ENCODE data around the gene CD200R1.

Gene CD200R1, protein sequence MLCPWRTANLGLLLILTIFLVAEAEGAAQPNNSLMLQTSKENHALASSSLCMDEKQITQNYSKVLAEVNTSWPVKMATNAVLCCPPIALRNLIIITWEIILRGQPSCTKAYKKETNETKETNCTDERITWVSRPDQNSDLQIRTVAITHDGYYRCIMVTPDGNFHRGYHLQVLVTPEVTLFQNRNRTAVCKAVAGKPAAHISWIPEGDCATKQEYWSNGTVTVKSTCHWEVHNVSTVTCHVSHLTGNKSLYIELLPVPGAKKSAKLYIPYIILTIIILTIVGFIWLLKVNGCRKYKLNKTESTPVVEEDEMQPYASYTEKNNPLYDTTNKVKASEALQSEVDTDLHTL

DNA sequence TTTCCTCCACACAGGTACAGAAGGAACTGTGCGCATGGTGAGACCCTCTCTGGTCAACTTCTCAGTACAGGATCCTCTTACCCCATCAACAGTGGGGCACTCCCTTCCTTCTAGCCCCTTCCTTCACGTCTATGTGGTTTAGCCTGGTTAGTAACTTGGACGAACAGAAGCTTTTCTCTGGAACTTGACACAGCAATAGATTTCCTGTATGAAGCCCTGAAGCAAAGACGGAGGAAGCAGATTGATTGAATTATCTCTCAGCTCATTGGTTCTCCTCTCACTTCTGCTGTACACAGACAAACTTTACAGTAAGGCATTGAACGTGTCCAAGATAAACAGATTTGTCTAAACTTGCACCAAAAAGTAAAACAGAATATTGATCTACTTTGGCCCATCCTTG is at the start of gene CD200R1:
Gene CD200R1, minus strand, starts transcription at position 210 of the 400 bp plus-strand sequence. CDS start 246 bp downstream, outside the sequence.
- DNase-seq, result no peak

DNA sequence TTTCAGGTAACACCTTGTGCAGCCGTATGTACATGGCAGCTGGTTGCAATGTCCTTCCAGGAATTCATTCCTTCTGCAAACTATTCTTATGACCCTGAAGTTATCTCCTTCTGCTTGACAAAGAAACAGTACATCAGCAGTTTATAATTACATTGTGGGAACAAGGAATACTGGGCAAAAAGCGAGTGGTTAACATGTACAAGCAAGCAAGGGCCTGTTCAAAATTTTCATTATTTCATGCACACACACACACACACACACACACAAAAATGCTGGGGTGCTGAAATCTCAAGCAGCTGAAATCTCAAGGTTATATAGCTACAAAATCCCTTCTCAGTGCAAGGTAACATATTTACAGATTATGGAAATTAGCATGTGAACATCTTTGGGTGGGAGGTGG is 46.6 kb upstream of the CD200R1 start:
- no peak for DNase-seq

DNA sequence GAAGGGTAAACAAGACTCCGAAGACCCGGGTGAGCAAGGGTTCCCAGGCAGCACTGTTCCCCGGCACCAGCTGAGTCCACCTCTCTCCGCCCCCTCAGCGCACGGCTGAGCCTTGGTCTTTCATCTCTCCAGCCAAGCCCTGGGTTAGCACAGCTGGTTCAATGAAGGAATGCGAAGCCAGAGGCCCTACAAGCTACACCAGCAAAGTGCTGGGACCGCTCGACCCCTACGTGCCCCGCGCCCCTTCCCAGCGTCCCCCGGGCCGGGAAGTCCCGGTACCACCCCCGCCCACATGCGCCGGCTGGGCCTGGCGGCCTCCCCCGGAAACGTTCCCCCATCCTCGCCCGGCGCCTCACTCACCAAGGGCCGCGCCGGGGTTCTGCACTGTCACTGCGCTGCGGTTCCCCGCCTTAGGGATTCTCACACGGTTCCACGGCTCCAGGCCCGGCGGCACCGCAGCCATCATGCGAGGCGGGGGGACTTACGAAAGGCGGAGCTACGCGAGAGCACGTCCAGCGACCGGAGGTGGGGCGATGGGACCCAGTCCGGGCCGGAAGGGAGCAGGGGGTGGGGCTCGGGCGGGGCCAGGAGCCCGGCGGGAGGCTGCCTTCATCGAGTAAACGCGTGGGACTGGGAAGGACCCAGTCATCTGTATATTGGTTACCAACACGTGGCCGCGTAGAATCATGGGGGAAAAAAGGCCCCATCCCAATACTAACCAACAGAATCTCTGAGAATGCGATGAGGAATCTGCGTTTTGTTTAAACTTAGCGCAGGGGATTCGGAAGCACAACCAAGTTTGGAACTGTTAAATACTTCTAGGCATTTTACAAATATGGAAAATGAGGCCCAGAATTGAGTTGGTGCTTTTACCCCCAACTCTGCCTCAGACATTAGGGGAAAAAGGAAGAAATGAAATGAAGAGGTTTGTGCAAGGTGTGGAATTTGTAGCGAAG is 44.6 kb upstream of the CD200R1 start:
- peak; percentile 71 for DNase-seq

GRCh38 chr3:113018536-113019181 is 43.8 kb upstream of the CD200R1 start:
- no peak for DNase-seq

- DNase-seq, result no peak
These were observed 38.7 kb upstream of the CD200R1 start for GRCh38 chr3:113013593-113013992.

DNA sequence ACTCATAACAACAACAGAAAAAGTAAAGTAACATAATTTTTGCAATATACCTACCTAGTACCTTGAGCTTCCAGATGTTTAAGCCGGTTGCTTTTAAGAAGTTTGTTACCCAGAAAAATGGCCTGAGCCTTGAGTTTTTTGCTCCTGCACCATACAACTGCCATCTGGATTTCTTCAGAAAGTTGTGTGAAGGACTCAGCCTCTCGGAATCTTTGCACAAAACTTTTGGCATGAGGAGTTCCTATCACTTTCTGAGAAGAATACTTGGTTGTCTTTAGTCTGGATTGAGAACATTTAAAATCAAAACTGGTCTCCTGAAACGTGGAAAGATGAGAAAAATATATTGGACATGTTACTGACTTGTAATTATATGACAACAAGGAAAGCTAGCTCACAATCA is 33.2 kb upstream of the CD200R1 start:
- DNase-seq, result no peak

DNA sequence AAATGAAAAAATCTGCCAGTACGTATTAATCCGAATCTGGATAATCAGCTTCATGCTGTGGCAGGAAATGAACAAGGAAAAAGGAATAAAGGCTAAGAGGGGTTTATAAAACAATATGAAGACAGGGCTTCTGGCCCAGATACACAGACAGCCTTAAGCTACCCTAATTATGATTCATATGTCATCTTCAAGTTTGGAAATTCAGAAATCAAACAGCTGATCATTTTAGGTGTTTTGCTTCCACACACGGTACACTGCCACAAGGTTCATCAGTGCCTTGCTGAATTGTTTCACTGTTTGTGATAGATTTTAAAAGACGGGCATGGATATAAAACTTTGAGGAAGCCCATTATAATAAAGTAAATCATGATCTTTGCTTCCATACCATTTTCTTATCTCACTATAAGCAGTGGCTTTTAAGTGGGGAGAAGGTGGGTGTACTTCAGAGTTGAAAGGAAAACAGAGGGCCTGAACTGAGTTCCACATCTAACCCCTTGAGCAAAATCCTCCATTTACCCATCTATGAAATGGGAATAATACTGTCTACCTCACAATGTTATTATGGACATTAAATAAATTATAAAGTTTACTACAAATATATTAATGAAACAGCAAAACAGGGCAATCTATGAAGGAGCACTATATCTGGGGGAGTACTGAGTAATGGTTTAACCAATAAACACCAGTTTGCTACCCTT is 31.6 kb upstream of the CD200R1 start:
- DNase-seq, result no peak

GRCh38 chr3:113005611-113006010 is 30.7 kb upstream of the CD200R1 start:
- no peak for DNase-seq

DNA sequence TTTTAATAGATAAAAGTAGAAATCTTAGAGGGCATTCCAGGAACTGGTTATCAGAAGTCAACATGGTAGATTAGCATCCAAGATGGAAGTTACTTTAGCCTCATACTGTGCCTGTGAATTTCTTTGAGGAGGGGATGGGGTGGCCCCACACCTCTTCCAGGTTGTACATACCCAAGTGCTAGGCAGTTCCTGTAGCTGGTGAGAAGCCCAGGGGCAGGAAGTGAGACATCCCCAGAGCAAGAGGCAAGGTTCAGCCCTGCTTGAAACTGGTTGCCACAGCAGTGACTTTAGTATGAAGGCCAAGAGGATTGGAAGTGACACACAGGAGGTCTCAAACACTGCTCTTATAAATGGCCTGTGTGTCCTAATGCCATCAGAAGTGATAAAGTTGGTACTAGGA is 27.8 kb upstream of the CD200R1 start:
- no peak for DNase-seq

- no peak for DNase-seq
These were observed 27.1 kb upstream of the CD200R1 start for GRCh38 chr3:113002037-113002436.

- DNase-seq, result no peak
These were observed 25.8 kb upstream of the CD200R1 start for GRCh38 chr3:113000691-113001090.

- DNase-seq, result no peak
These were observed 20.9 kb upstream of the CD200R1 start for GRCh38 chr3:112995800-112996199.

- DNase-seq, result peak; percentile 69
These were observed 16.0 kb upstream of the CD200R1 start, which contains the start of gene GTPBP8 for GRCh38 chr3:112990672-112991602. Gene GTPBP8 (plus strand): TSS chr3:112990984. CDS start chr3:112991000, 16 bp downstream.

GRCh38 chr3:112987710-112988334 is 12.9 kb upstream of the CD200R1 start:
- no peak for DNase-seq

DNA sequence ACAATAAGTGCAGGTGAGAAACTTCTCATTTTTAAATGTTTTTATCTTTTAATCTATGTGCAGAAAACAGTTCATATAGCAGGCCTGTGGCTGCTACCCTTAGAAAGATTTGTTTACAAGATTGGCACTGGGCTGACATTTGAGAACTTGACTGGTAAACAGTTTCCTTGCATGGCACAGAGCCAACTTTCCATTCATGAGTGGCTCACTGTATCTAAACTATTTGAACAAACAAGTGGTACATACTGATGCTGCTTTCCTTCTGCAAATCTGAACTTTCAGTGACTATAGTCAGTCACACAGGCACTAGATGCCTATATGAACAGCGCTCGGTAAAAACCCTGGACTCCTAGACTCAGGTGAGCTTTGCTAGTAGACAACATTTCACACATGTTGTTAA is 9.6 kb upstream of the CD200R1 start:
- peak; percentile 7 for DNase-seq

- DNase-seq, result no peak
These were observed 7.8 kb upstream of the CD200R1 start for GRCh38 chr3:112982710-112983109.

GRCh38 chr3:112980080-112980479 is 5.2 kb upstream of the CD200R1 start:
- DNase-seq, result no peak

- DNase-seq, result peak; percentile 36
These were observed 4.4 kb upstream of the CD200R1 start for GRCh38 chr3:112979244-112979832.

- DNase-seq, result no peak
These were observed 2.0 kb upstream of the CD200R1 start for GRCh38 chr3:112976953-112977352.

DNA sequence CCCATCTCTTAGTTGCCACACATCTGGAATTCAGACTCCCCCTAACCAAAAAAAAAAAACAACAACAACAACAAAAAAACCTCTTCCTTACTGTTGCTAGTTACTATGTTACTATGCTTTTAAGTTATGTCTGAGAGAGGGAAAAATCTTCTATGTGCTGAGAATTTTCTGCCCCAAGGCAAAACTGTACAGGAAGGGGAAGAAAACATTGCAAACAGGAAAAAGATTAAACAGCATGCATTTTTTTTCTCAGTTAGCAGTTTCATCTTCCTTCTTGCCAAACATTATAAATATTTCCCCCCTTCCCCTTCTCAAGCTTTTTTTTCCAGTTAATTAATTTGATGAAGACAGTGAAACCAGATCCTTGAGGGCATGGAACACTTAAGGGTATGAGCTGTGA is 1.1 kb upstream of the CD200R1 start:
- DNase-seq, result no peak

GRCh38 chr3:112974178-112974517 is 755 bp downstream of the CD200R1 start:
- no peak for DNase-seq

All from NCI-H1436 treated with DMSO at 0.1 percent for 48 hours (cell line).